HG03103 (cell line): ENCODE data around the gene TLN1.

Experiments used
- ATAC-seq: cut with Tn5 transposase; IDR thresholded peaks from one replicate; pipeline ENCODE4 v1.9.1; 2021; ENCODE audit warnings: low read depth; ENCODE audit not compliant: unreplicated experiment

The TLN1 gene, protein sequence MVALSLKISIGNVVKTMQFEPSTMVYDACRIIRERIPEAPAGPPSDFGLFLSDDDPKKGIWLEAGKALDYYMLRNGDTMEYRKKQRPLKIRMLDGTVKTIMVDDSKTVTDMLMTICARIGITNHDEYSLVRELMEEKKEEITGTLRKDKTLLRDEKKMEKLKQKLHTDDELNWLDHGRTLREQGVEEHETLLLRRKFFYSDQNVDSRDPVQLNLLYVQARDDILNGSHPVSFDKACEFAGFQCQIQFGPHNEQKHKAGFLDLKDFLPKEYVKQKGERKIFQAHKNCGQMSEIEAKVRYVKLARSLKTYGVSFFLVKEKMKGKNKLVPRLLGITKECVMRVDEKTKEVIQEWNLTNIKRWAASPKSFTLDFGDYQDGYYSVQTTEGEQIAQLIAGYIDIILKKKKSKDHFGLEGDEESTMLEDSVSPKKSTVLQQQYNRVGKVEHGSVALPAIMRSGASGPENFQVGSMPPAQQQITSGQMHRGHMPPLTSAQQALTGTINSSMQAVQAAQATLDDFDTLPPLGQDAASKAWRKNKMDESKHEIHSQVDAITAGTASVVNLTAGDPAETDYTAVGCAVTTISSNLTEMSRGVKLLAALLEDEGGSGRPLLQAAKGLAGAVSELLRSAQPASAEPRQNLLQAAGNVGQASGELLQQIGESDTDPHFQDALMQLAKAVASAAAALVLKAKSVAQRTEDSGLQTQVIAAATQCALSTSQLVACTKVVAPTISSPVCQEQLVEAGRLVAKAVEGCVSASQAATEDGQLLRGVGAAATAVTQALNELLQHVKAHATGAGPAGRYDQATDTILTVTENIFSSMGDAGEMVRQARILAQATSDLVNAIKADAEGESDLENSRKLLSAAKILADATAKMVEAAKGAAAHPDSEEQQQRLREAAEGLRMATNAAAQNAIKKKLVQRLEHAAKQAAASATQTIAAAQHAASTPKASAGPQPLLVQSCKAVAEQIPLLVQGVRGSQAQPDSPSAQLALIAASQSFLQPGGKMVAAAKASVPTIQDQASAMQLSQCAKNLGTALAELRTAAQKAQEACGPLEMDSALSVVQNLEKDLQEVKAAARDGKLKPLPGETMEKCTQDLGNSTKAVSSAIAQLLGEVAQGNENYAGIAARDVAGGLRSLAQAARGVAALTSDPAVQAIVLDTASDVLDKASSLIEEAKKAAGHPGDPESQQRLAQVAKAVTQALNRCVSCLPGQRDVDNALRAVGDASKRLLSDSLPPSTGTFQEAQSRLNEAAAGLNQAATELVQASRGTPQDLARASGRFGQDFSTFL (N-terminal part only)

DNA sequence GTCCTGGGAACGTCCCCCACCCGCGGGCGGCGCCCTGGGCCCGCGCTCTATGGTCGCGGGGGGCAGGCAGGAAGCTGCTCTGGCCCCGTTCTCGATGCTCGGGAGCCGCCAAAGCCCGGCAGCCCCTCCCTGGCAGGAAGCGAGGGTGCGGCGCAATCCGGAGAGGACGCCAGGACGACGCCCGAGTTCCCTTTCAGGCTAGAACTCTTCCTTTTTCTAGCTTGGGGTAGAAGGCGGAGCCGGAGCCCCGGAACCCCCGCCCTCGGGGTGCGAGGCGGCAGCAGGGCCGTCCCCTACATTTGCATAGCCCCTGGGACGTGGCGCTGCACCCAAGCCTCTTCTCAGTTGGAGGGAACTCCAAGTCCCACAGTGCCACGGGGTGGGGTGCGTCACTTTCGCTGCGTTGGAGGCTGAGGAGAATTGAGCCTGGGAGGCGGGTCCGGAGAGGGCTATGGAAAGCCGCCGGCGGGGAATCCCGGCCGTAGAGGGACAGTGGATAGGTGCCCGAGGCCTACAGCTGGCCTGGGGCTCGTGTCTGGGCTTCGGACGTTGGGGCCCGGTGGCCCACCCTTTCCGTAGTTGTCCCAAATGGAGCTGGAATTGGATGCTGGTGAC lies at the start of gene TLN1, which contains the start of gene CREB3:
Gene TLN1 (minus strand): TSS at position 11 of the 615 bp plus-strand sequence. CDS start 6,501 bp downstream, outside the sequence.
Gene CREB3 (plus strand): TSS at position 482 of the 615 bp plus-strand sequence. CDS start 107 bp downstream, at position 589.
- ATAC-seq: peak; percentile 73

DNA sequence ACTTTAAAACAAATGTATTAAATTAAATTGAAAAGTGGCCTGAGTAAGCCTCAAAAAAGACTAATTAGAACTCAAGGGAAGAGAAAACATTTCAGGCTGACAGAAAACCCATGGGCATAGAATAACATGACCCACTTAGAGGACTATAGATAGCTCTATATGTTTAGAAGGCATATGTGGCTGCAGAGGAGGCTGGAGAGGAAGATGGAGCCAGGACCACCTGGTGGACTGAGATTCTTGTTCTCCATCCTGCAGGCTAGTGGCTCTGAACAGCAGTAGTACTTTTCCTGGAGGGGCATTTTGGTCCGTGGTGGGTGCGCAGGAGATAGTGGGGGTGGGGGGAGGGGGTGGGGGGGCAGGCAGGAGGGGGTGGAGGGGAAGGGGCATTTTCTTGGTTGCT lies 49.1 kb upstream of the TLN1 start:
- no peak for ATAC-seq

DNA sequence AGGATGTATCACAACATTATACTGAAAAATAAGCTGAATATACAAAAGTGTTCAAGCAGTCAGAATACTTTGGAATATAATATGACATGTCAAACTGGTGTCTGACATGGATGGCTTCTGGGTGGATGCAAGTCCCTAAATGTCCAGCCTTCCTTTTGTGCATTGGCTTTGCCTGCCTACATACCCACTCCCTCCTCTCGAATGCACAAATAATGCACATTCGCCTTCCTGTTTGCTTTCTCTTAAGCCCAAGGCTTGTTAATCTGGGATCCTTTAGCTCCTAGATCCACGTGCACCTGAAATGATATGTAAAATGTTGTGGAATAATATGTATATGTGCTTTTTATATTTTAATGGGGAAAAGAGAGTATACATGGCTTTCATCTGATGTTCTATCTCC lies 46.5 kb upstream of the TLN1 start:
- no peak for ATAC-seq

DNA sequence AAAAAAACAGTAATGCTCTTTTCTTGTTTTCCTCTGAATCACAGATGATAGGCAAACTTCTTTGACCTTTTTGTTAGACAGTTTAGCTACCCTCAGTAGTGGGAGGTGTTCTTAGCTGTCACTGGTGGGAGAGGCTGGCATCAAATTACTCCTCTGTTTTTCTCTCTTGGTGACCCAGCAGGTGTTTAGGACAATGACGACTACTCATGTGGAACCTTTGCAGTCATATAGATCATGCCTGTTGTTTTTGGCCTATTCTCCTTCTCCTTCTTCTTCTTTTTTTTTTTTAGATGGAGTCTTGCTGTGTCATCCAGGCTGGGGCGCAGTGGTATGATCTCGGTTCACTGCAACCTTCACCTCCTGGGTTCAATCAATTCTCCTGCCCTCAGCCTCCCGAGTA lies 44.0 kb upstream of the TLN1 start:
- ATAC-seq: no peak

DNA sequence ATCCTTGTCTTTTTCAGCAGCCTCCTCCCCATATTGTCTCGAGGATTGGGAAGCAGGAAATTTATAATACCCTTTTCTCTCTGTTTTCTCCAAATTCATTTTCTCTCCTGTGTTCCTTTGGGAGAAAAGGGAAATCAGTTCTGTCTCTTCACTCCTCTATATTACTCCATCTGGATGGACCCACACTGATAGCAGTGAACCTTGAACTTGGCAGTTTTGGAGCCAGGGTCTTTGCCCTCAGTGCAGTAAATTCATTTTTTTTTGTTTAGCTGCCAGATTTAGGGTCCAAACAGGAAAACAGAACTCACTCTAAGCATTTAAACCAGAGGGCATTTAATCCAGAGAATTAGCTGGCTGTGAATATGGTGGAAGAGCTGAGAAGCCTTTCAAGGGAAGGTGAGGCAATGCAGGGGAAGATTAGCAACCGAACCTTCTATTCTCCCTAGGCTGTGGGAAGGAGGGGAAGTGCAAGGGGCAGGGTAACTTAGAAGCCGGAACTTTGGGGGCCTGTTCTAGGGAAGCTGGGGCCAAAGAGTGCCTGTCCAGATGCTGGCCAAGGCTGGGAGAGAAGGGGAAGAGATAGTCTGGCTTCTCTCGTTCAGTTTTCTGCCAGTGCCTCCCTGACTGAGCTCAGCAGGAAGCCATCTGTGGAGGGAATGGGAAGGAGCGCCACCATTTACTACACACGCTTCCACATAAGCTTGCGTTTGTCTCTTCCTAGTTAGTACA lies 43.1 kb upstream of the TLN1 start:
- ATAC-seq: no peak

DNA sequence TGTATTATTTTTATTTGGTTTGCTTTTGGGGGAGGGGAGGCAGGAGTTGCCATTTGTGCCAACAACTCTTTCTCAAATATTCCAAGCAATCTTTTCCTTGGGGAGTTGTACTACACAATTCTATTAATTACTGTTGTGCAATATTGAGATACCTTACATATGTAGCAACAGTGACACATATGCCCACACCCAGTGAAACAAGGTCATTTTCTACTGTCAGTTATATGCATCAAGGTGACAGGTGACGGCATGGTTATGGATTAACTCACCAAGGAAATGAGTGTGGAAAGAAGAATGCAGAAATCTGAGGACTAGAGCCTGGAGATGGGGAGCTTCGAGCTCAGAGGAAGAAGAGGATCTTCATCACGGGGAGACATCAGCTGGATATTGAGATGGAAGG lies 39.9 kb upstream of the TLN1 start:
- no peak for ATAC-seq

DNA sequence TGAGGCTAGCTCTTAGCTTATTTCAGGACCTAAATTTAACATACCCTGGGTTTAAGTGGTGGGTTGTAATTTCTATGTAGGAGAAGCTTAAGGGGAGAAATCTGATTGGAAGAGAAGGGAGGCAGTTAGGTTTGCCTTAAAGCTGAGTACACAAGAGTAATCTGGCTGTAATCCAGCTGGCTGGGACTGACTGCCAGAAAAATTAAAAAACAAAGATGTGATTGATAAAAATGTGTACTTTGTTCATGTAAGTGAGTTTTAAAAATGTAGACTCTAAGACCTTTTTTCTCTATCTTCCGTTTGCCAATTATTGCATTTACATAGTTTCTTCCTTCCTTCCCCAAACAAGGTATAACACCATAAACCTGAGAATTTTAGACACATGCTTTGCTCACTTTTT lies 39.5 kb upstream of the TLN1 start:
- no peak for ATAC-seq

DNA sequence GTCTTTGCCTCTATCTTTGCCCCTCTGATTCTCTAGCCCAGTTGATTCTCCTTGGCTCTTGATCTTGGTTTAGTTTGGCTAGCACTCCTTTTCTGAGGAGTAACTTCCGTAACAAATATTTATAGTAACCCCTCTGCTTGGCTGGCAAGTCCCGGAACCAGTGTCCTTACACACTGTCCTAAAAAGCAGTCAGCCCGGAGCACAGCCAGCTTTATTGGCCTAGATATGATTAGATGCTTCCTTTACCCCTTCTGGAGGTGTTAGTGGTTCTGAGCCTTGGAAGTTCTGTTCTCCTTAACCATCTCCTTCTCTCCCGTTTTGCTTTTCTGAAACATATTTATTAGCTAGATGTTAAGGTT lies 39.1 kb upstream of the TLN1 start:
- ATAC-seq: no peak

DNA sequence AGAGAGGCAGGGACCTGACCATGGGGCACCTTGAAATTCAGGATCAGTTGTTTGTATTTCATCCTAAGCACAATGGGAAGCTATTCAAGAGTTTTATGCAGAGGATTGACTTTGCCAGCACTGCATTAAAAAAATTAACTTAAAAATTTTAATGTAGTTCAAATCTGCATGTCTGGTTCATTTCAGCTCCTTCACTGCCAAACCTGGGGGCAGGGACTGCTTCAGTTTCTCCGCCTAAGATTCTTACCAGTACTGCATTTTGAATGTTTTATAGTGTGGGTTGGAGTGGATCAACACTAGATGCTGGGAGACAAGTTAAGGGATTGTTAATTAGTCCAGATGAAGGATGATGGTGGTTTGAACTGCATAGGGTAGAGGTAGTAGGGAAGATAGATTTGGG lies 37.8 kb upstream of the TLN1 start:
- ATAC-seq: no peak

DNA sequence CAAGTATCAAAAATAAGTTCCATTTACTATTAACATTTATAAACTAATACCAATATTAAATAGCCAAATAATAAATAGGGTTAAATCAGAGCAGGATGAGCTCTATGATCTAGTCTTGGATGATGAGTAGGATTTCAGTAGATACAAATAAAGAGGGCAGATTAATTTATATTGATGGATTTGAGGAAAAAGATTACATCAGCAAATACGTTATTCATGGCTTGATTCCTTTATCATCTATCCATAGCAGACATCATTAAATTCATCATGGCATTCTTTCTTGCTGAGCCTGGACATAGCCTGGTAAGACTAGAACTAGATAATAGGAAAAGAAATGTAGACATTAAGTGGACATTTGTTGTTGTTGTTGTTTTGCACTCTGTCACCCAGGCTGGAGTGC lies 35.5 kb upstream of the TLN1 start:
- ATAC-seq: no peak

DNA sequence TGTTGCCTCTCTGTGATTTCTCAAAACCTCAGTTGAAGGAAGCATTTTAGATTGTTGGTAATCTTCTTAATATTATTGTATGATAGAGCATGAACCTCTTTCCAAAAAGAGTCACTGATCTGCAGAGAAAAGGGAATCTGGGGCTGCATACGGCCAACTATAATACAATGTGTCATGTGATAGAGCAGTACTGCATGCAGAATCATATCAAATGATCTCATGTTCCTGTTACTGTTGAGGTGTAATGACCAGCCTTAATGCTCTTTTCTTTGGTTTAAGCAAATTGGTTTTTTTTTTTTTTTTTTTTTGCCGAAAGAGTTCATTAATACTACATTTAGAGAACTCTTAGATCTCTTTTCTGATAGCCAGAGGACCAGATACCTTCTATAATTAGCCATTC lies 35.0 kb upstream of the TLN1 start:
- ATAC-seq: no peak

DNA sequence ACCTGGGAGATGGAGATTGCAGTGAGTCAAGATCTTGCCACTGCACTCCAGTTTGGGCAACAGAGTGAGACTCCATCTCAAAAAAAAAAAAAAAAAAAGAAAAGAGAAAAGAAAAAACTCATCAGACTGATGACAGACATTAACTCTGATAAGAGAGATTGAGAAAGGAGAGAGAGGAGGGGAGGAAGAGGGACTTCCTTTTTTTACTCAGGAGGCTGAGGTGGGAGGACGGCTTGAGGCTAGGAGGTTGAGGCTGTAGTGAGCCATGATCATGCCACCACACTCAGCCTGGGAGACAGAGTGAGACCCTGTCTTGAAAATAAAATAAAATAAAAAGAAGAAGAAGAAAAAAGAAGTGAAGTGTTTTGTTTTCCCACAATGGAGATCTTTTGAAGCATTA lies 31.8 kb upstream of the TLN1 start:
- ATAC-seq: no peak

DNA sequence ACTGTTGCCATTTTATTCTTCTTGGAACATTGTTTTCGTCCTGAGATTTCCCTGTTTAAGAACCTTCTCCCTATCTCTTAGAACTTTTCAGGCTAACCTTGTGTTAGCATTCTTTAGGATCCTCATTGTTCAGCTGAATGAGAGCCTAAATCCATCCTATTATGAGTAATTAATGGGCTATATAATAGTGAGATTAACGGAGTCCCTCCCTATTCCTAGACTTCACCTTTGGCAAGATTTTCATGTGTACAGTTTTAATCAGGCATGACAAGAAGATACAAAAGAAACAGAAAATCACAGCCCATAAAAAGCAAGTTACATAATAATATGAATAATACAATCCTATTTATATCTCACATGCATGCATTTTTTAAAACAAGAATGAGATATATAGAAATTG lies 31.2 kb upstream of the TLN1 start:
- ATAC-seq: no peak

DNA sequence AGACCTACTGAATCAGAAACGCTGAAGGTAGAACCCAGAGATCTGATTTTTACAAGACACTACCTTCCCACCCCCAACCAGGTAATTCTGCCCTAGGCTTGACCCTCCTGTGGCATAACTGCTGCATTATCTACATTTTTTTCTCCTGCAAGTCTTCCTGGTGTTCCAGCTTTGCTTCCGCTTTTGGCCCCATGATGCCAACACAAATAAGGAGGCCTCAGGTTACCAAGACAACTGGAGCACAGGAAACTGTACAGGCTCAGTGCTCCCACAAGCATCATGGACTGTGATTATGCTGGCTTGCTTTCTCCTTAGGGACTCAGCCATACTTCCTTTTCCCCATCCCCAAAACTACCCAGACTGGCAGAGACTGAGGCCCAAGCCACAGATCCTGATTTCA lies 28.7 kb upstream of the TLN1 start:
- ATAC-seq: no peak

DNA sequence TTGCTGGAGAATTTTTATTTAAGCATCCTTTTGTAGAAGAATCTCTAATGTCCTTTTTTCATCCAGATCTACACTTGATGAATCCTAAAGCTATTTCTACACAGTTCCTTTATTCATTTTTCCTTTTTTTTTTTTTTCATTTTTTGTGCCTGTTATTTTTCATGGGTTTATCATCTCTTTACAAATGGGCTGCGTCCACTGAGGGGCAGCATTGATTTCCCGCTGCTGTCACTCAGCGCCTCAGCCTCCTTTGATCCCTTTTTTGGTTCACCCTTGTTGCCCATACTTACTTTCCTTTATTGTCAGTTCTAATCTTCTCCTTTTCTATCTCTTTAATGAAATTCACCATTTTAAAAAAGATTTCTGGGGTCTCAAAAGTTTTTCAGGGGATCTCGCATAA lies 27.8 kb upstream of the TLN1 start:
- ATAC-seq: no peak

DNA sequence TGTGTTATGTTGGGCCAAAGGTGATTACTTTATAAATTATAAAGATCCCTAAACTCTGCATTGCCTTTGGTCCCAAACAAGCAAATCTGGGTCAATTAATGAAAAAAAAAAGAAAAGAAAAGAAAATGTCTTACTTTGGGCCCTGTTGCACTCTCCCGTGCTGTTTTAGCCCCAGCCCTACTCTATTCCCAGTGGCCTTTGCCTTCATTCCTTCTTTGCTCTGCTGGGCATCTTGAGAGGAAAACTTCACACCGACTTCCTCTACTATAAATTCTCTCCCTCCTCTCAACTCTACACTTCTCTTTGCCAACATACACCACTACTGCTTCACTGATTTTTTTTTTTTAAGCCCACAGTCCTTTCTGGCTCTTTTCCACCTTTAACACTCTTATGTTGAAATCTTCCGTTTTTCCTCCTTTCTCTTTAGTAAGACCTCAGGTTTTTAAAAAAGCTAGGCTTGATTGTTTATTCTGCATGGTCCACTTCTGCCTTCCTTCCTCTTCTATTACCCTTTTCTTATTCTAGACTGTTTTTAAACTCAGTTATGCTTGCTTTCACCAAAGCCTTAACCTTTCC lies 26.6 kb upstream of the TLN1 start:
- ATAC-seq: no peak

DNA sequence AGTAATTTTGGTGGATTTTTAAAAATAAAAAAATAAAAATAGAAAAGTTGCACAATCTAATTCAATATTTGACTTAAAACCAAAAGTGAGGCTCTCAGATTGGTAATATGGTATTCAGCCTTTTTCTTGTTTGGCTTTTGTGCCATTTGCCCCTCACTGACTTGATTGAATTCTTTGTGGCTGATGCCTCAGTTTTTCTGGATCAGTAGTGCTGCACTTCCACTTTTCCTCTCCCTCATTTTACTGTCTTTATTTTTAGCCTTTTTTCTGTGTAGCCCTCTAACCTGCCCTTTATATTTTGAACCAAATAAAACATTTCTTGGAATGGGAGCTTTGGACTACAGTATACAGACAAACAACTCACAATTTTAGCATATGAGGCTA lies 25.9 kb upstream of the TLN1 start:
- no peak for ATAC-seq

DNA sequence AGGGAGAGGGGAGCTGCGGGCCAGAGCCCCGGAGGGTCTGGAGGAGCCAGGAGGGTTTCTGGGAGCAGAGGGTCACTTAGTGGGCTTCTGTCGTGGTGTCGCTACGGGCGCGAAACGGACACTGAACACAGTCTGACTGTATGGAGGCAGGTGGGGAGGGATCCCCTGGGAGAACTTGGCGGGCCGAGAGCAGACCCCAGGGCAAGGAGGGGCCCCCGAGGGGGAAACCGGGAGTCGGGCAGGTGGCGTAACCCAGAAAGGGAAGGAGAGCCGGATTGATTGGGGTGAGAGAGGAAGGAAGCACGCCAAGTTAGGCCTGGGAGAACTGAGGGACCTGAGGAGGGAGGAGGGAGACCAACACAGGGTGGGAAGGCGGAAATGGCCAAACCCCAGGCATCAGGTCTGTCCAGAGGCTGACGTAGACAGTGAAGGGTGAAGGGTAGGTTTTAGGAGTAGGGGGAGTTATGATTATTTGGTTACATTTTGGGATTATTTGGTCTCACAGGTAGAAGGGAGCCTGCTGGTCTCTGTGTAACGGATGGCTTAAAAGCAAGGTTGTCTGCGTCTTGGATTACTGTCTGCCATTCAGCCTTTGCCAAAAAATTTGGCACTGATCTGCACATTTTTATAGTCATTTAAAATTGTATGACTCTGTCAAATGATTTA lies 25.4 kb upstream of the TLN1 start:
- peak; percentile 33 for ATAC-seq
